GM12878 (cell line): ENCODE measurements around the gene PLAGL1. TPM values are rescaled to one million over a fixed set of nuclear protein-coding genes. Genes with fewer than 3 reads are reported as not detected.

Experiments used
- ATF2 ChIP-seq: IDR thresholded peaks from 2 replicates; pipeline ENCODE4 v1.6.1; 2012; ENCODE audit warnings: low read length, inconsistent platforms
- EZH2 ChIP-seq: IDR thresholded peaks from 2 replicates; pipeline ENCODE4 v1.6.1; 2012; ENCODE audit warnings: low read depth, mild to moderate bottlenecking, control low read depth, inconsistent platforms, low read length, borderline replicate concordance; ENCODE audit not compliant: control insufficient read depth
- FOS ChIP-seq: IDR thresholded peaks from 3 replicates; pipeline ENCODE4 v1.6.1; 2011; ENCODE audit warnings: borderline replicate concordance; ENCODE audit not compliant: insufficient read length; ENCODE audit errors: extremely low read depth
- JUND ChIP-seq: IDR thresholded peaks from 2 replicates; pipeline ENCODE4 v1.6.1; 2012; ENCODE audit warnings: low read depth, mild to moderate bottlenecking, low read length, improper control_type of control experiment, moderate library complexity
- PBX3 ChIP-seq: IDR thresholded peaks from 2 replicates; pipeline ENCODE4 v1.6.1; 2011; ENCODE audit warnings: mild to moderate bottlenecking, low read depth, low read length, moderate library complexity; ENCODE audit not compliant: insufficient replicate concordance
- POLR2A ChIP-seq: IDR thresholded peaks from 2 replicates; pipeline ENCODE4 v1.6.1; 2011; ENCODE audit warnings: low read depth, mild to moderate bottlenecking, low read length
- POLR2AphosphoS2 ChIP-seq: IDR thresholded peaks from 2 replicates; pipeline ENCODE4 v1.6.1; 2011; ENCODE audit warnings: low read depth, mild to moderate bottlenecking, low read length, improper control_type of control experiment, moderate library complexity
- PRDM15 ChIP-seq: fragments of 450-650 bp; formaldehyde crosslinking; IDR thresholded peaks from 2 replicates; pipeline ENCODE4 v1.4.0; 2020; ENCODE audit warnings: mild to moderate bottlenecking, moderate library complexity
- USF1 ChIP-seq: IDR thresholded peaks from 2 replicates; pipeline ENCODE4 v1.6.1; 2011; ENCODE audit warnings: borderline replicate concordance, low read depth, mild to moderate bottlenecking, moderate library complexity, mixed read lengths, low read length; ENCODE audit not compliant: insufficient read depth; ENCODE audit errors: extremely low read length
- ZBTB4 ChIP-seq: fragments of 450-650 bp; formaldehyde crosslinking; IDR thresholded peaks from 2 replicates; pipeline ENCODE4 v1.4.0; 2022; ENCODE audit warnings: mild to moderate bottlenecking, moderate library complexity
- polyA plus RNA-seq, 11 experiments: library from polyadenylated mRNA; depleted of rRNA in 4 of 11; unstranded in 6 of 11; stranded (reverse) in 5 of 11; fragments of >200 nt; fragmentation: Nextera tagmentation in 4 of 11; fragmentation: Illumina TruSeq in 1 of 11; extraction: Ambion mirVana in 4 of 11; extraction: Trizol in 1 of 11; gene quantifications; 1 replicate in 1 of 11; 2 replicates in 10 of 11; pipeline versions ENCODE4 v1.2.1 to v1.2.3, GENCODE V29; 2011 to 2016; ENCODE audit warnings: inconsistent platforms in 2 of 11, missing spikeins in 2 of 11, low read depth in 1 of 11
- total RNA-seq, 4 experiments: library from RNA; depleted of rRNA in 3 of 4; stranded (reverse); fragments of >200 nt in 3 of 4; fragmentation: Illumina TruSeq in 1 of 4; extraction: Trizol in 1 of 4; gene quantifications; 2 replicates each; pipeline versions ENCODE4 v1.2.1 to v1.2.3, GENCODE V29; 2013 to 2021

Gene PLAGL1
- total and polyA plus RNA-seq, 10 of the 15 experiments (the other 5 are each of a cell fraction or from before 2014, with no cell fraction given), result 2.6 to 19.1 (median 5.7) TPM

- TF ChIP-seq ZBTB4 (CRISPR knock-in tag) (no peak), PRDM15 (CRISPR knock-in tag) (no peak), FOS (no peak), ATF2 (no peak), POLR2AphosphoS2 (no peak), POLR2A (no peak), PBX3 (no peak), EZH2 (no peak), USF1 (no peak), JUND (no peak)
Observed at GRCh38 chr6:143970456-143971218, 37.4 kb downstream of the PLAGL1 start (continued).
